Upper lobe of right lung (tissue), 1 donor: ENCODE results near the gene COL24A1. TPM values are rescaled to one million over a fixed set of nuclear protein-coding genes. Genes with fewer than 3 reads are reported as not detected.

ENCODE experiments used
- ATAC-seq: fragments of 200-7000 bp; cut with Tn5 transposase; one replicate; pipeline ENCODE4 v1.9.1; 2020; ENCODE audit warnings: mild to moderate bottlenecking, moderate library complexity
- DNase-seq: peaks from one replicate; pipeline ENCODE4 v3.0.0-alpha.2; 2020
- H3K27ac ChIP-seq: fragments of 200-600 bp; one replicate; pipeline ENCODE4 v1.8.0; 2022
- H3K27me3 ChIP-seq: fragments of 200-600 bp; one replicate; pipeline ENCODE4 v1.8.0; 2022; ENCODE audit warnings: mild to moderate bottlenecking
- H3K36me3 ChIP-seq: fragments of 200-600 bp; one replicate; pipeline ENCODE4 v1.8.0; 2022
- H3K4me1 ChIP-seq: fragments of 200-600 bp; one replicate; pipeline ENCODE4 v1.8.0; 2022
- H3K4me3 ChIP-seq: fragments of 200-600 bp; one replicate; pipeline ENCODE4 v1.8.0; 2022; ENCODE audit warnings: mild to moderate bottlenecking
- H3K9me3 ChIP-seq: fragments of 200-600 bp; one replicate; pipeline ENCODE4 v1.8.0; 2022
- intact Hi-C: fragments of 100-400 bp; cut with DNase I; formaldehyde crosslinking; loops from one replicate; pipeline ENCODE4 v1.11.0; 2022
- total RNA-seq: library from RNA; stranded (reverse); fragmentation: NEBNext Ultra II Directional; extraction: Animal tissue kit (Norgen Biotek cat#: 25700); gene quantifications from one replicate; pipeline ENCODE4 v1.2.1, GENCODE V29; 2021
- TF ChIP-seq, protein P1 (sequence below): fragments of 200-600 bp; IDR thresholded peaks from one replicate; pipeline ENCODE4 v1.8.0; 2022; ENCODE audit warnings: antibody characterized with exemption
- donor health status: DM: no; HTN: yes; CAD: no; lungs with severe emphysema.

Gene COL24A1
- total RNA-seq, 1 donor from 2014 or later: 1.6 TPM

DNA sequence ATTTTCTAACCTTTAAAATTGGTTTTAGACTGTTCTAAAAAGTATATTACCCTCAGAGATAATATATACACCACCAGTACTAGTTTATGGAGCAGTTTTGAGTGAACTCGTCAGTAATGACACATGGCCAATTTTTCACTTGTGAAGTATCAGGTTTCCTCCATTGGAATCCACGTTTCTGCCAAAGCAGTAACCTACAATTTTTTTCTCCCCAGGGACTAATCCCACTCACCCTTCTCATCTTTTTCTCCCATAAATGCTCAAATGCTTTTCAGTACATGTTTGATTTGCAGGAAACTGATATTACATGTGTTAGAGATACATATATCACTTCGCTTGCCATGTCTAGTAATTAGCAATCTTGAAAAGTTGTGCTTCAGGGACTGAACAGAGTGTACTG is 94.1 kb downstream of the COL24A1 start:
- Histone ChIP-seq H3K9me3 (no peaks in the 10 kb centered on the region), H3K27ac (no peak overlapping the region), H3K4me1 (no peaks in the 10 kb centered on the region), H3K27me3 (no peaks in the 10 kb centered on the region), H3K4me3 (no peak overlapping the region), H3K36me3 (no peaks in the 10 kb centered on the region)
- DNase-seq: no peak
- TF ChIP-seq, protein P1, sequence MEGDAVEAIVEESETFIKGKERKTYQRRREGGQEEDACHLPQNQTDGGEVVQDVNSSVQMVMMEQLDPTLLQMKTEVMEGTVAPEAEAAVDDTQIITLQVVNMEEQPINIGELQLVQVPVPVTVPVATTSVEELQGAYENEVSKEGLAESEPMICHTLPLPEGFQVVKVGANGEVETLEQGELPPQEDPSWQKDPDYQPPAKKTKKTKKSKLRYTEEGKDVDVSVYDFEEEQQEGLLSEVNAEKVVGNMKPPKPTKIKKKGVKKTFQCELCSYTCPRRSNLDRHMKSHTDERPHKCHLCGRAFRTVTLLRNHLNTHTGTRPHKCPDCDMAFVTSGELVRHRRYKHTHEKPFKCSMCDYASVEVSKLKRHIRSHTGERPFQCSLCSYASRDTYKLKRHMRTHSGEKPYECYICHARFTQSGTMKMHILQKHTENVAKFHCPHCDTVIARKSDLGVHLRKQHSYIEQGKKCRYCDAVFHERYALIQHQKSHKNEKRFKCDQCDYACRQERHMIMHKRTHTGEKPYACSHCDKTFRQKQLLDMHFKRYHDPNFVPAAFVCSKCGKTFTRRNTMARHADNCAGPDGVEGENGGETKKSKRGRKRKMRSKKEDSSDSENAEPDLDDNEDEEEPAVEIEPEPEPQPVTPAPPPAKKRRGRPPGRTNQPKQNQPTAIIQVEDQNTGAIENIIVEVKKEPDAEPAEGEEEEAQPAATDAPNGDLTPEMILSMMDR: no peak
- intact Hi-C loops: no loop called here
- no peak for ATAC-seq

DNA sequence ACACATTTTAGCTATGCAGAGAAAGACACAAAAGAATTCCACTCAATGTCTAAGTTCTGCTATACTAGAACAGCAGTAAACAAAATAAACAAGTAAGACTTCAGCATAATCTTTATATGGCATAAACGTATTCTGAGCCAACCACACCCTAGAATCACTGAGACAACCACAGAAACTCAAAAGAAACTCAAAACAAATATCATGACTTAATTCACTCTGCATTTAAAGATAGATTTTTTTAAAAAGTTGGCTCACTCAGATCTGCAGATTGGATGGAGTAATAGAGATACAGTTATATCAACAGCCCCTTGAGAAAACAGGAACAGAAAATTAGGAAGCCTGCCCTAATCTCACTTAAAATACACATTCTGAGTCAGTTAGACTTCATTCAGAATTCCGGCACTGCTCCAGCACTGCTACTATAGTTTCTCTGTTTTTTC is 95.0 kb downstream of the COL24A1 start:
- H3K36me3 ChIP-seq: no peaks in the 10 kb centered on the region
- H3K9me3 ChIP-seq: no peaks in the 10 kb centered on the region
- no peaks in the 10 kb centered on the region for H3K27me3 ChIP-seq
- TF ChIP-seq, protein P1: no peak
- DNase-seq (no peak), ATAC-seq (no peak)
- no peak overlapping the region for H3K27ac ChIP-seq
- no peaks in the 10 kb centered on the region for H3K4me1 ChIP-seq
- intact Hi-C loops: no loop called here
- no peak overlapping the region for H3K4me3 ChIP-seq

DNA sequence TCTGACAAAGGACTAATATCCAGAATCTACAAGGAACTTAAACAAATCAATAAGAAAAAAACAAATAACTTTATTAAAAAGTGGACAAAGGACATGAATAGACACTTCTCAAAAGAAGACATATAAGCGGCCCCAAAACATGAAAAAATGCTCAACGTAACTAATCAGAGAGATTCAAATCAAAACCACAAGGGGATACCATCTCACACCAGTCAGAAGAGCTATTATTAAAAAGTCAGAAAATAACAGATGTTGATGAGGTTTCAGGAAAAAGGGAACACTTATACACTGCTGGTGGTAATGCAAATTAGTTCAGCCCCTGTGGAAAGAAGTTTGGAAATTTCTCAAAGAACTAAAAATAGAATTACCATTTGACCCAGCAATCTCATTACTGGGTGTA is 102.2 kb downstream of the COL24A1 start:
- Histone ChIP-seq H3K27me3 (no peaks in the 10 kb centered on the region), H3K36me3 (no peaks in the 10 kb centered on the region), H3K27ac (no peak overlapping the region), H3K9me3 (no peaks in the 10 kb centered on the region), H3K4me3 (no peak overlapping the region), H3K4me1 (no peaks in the 10 kb centered on the region)
- TF ChIP-seq, protein P1: no peak
- intact Hi-C loops: no loop called here
- DNase-seq (no peak), ATAC-seq (no peak)

DNA sequence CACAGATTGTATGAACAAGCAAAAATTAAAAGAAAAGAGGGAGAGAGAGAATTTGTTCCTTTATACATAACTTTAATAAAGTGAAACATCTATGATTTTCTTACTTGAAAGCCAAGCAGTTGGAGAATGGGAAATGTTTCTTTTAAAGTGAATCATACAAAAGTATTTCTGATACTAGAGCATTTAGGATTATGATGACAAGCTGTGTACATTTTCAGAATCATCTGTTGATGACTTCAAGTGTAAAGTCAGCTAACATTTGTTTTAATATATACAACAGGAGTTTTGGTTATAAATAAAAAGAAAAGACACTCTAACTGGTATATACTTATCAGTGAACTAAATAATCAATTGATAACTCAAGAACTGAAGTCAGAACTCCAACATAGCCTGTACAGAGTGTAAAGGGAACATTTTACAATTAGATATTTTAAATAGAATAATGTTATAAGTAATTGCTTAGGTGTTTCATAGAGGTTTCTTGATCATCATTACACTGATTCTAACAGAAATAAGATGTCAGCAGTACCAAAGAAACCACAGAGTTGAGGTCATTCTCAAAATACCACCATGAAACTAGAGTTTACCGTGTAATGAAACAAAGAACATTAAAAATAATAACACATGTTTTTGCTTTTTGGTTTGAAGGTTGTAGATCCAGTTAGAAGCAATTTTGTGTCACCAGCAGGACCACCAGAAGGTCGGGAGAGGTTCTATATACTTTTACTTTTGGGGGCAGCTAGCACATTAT is 103.4 kb downstream of the COL24A1 start:
- H3K4me3 ChIP-seq: no peak overlapping the region
- no peak for DNase-seq
- TF ChIP-seq, protein P1: no peak

DNA sequence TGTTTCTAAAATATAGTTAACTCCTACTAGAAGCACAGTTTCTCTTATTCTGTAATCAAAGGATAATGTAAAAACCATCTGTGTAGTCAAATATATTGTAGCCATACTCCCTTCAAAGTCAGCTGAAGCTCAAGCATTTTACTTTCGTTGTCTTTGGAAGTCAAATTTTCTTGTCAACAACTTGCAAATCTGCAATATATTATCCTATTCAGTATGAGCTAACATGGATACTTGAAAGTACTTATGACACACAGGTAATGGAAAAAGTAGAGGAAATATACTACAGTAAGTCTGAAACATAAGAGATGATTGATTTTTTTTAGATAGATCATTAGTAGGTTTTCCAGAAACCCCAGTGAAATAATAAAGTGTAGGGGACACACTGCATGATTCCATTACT is 121.5 kb downstream of the COL24A1 start:
- DNase-seq: no peak
- TF ChIP-seq, protein P1: no peak
- H3K36me3 ChIP-seq: no peaks in the 10 kb centered on the region
- no peak overlapping the region for H3K4me3 ChIP-seq
- no peaks in the 10 kb centered on the region for H3K4me1 ChIP-seq
- ATAC-seq: no peak
- H3K9me3 ChIP-seq: no peaks in the 10 kb centered on the region
- no peak overlapping the region for H3K27ac ChIP-seq
- intact Hi-C loops: no loop called here
- no peaks in the 10 kb centered on the region for H3K27me3 ChIP-seq

More for the DNA sequence above, 103.4 kb downstream of the COL24A1 start:
- Histone ChIP-seq H3K9me3 (no peaks in the 10 kb centered on the region), H3K27ac (no peak overlapping the region), H3K27me3 (no peaks in the 10 kb centered on the region), H3K4me1 (no peaks in the 10 kb centered on the region), H3K36me3 (no peaks in the 10 kb centered on the region)
- no peak for ATAC-seq
- intact Hi-C loops: no loop called here

DNA sequence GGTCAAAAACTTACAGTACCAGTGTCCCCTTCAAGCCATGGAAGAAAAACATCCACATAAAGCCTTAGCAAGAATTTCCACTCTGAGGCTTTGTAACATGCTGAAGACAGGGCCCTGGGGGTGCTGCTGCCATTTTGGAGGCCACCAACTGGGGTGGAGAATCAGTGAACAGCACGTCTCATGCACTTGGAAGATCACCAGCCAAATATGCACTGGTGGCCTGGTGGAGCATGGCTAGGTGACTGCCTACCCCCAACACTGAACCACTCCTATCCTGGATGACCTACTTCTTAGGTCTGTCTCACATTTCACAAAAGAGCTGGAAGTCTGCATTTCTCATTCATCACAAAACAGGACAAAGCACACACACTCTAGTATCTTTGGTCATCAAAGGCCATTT is 126.4 kb downstream of the COL24A1 start:
- intact Hi-C loops: no loop called here
- ATAC-seq (no peak), DNase-seq (no peak)
- no peak overlapping the region for H3K27ac ChIP-seq
- no peaks in the 10 kb centered on the region for H3K9me3 ChIP-seq
- TF ChIP-seq, protein P1: no peak
- no peaks in the 10 kb centered on the region for H3K36me3 ChIP-seq
- H3K4me3 ChIP-seq: no peak overlapping the region
- H3K27me3 ChIP-seq: no peaks in the 10 kb centered on the region
- H3K4me1 ChIP-seq: no peaks in the 10 kb centered on the region
